ENCODE measurements around the gene DYNC2H1. TPM values are rescaled to one million over a fixed set of nuclear protein-coding genes. Genes with fewer than 3 reads are reported as not detected.

DYNC2H1 gene
- total RNA-seq, 4 donors from 2014 or later = 37.8 to 43.1 (median 38.8) TPM

DNA sequence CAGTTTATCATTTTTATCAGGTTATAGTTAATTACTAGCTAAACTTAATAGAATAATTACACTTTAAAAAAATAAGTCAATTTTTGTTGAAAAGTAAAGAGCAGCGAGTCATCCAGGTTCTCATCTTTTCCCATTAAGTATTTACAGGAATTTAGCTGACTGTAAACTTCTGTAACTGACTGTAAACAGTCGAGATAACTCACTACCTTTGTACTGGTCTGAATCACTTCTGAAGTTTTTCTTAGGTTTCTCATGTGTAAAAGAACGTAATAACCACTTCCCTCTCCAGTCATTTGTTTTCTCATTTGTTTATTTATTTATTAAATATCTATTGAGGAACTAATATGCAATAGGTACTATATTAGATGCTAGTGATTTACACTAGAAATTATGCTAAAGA is 270.8 kb downstream of the DYNC2H1 start:
- Histone ChIP-seq H3K4me1 (no peaks in the 10 kb centered on the region), H3K27me3 (no peaks in the 10 kb centered on the region), H3K9me3 (peaks cover 0 to 5% (median 0%) of the 10 kb centered on the region in 4 donors), H3K36me3 (peaks cover 0 to 17% (median 0%) of the 10 kb centered on the region in 3 donors), H3K4me3 (no peak overlapping the region), H3K27ac (no peak overlapping the region)
- WGBS, 2 donors = 93 to 95% methylated on average over 3 of the region's 3 CpGs
- DNase-seq (ENCODE audit: low spot score in 2 of 2) = no peak
- TF ChIP-seq POLR2A (IDR thresholded peaks at IDR 0.05) = no peak
- TF ChIP-seq EP300 (IDR thresholded peaks at IDR 0.05) = no peak
- no peak for TF ChIP-seq CTCF (IDR thresholded peaks at IDR 0.05)

- Histone ChIP-seq H3K27me3 (no peaks in the 10 kb centered on the region), H3K9me3 (no peaks in the 10 kb centered on the region), H3K36me3 (peaks cover 0 to 6% (median 0%) of the 10 kb centered on the region in 3 donors), H3K4me3 (no peak overlapping the region), H3K4me1 (no peaks in the 10 kb centered on the region), H3K27ac (no peak overlapping the region)
- DNase-seq (ENCODE audit: low spot score in 2 of 2) = no peak
- TF ChIP-seq CTCF (IDR thresholded peaks at IDR 0.05) = no peak
- TF ChIP-seq POLR2A (IDR thresholded peaks at IDR 0.05) = no peak
- TF ChIP-seq EP300 (IDR thresholded peaks at IDR 0.05) = no peak
Observed at GRCh38 chr11:103384652-103385051, 275.4 kb downstream of the DYNC2H1 start.

- peaks cover 0 to 22% (median 0%) of the 10 kb centered on the region in 3 donors for H3K36me3 ChIP-seq
Observed at GRCh38 chr11:103395612-103396011, 286.4 kb downstream of the DYNC2H1 start.

GRCh38 chr11:103396237-103396636 is 287.0 kb downstream of the DYNC2H1 start:
- DNase-seq (ENCODE audit: low spot score in 2 of 2) = no peak
- 95% methylated on average over 2 of the region's 2 CpGs for WGBS, 2 donors
- Histone ChIP-seq H3K4me1 (no peaks in the 10 kb centered on the region), H3K27ac (no peak overlapping the region), H3K9me3 (peaks cover 0 to 4% (median 0%) of the 10 kb centered on the region in 4 donors), H3K27me3 (no peaks in the 10 kb centered on the region), H3K36me3 (peaks cover 0 to 28% (median 0%) of the 10 kb centered on the region in 3 donors), H3K4me3 (no peak overlapping the region)
- TF ChIP-seq EP300 (IDR thresholded peaks at IDR 0.05) (no peak), POLR2A (IDR thresholded peaks at IDR 0.05) (no peak), CTCF (IDR thresholded peaks at IDR 0.05) (no peak)

More at GRCh38 chr11:103395612-103396011, 286.4 kb downstream of the DYNC2H1 start:
- no peak overlapping the region for H3K4me3 ChIP-seq
- H3K27ac ChIP-seq = no peak overlapping the region
- H3K4me1 ChIP-seq = no peaks in the 10 kb centered on the region
- WGBS, 2 donors = 65 to 67% methylated on average over 2 of the region's 2 CpGs
- no peaks in the 10 kb centered on the region for H3K27me3 ChIP-seq
- TF ChIP-seq POLR2A (IDR thresholded peaks at IDR 0.05) (no peak), EP300 (IDR thresholded peaks at IDR 0.05) (no peak), CTCF (IDR thresholded peaks at IDR 0.05) (no peak)
- peaks cover 0 to 4% (median 0%) of the 10 kb centered on the region in 4 donors for H3K9me3 ChIP-seq
- DNase-seq (ENCODE audit: low spot score in 2 of 2) = no peak

GRCh38 chr11:103397369-103397768 is 288.1 kb downstream of the DYNC2H1 start:
- H3K4me1 ChIP-seq = no peaks in the 10 kb centered on the region
- H3K9me3 ChIP-seq = peaks cover 0 to 4% (median 0%) of the 10 kb centered on the region in 4 donors
- H3K27me3 ChIP-seq = no peaks in the 10 kb centered on the region
- TF ChIP-seq EP300 (IDR thresholded peaks at IDR 0.05) (no peak), POLR2A (IDR thresholded peaks at IDR 0.05) (no peak), CTCF (IDR thresholded peaks at IDR 0.05) (no peak)
- no peak overlapping the region for H3K27ac ChIP-seq
- no peak overlapping the region for H3K4me3 ChIP-seq
- DNase-seq (ENCODE audit: low spot score in 2 of 2) = no peak
- peaks cover 0 to 26% (median 0%) of the 10 kb centered on the region in 3 donors for H3K36me3 ChIP-seq
- WGBS, 2 donors = 34 to 77% methylated on average over 2 of the region's 2 CpGs
